MM.1S (cell line): ENCODE data around the gene PMPCA.

ENCODE experiments used
- CTCF ChIP-seq: fragments of 300-600 bp; sonication (generic); IDR thresholded peaks from 2 replicates; pipeline ENCODE4 v1.5.1; 2016; ENCODE audit warnings: antibody characterized with exemption, low read length, mixed read lengths
- EZH2 ChIP-seq: fragments of 300-600 bp; sonication (generic); optimal IDR thresholded peaks from 2 replicates; pipeline ENCODE3; 2017; ENCODE audit warnings: low read depth, mild to moderate bottlenecking, antibody characterized with exemption, low read length, mixed read lengths

GRCh38 chr9:136463578-136463977 is 53.1 kb downstream of the PMPCA start:
- TF ChIP-seq CTCF (no peak), EZH2 (no peak)
